Neuronal stem cell (in vitro differentiated cells): Measurements from ENCODE around the gene AIF1L.

Source experiments
- DNase-seq: peaks from one replicate; pipeline ENCODE4 v3.0.0-alpha.2; 2013; ENCODE audit warnings: low spot score
- H2AFZ ChIP-seq: one replicate; pipeline ENCODE4 v1.6.1; 2013; ENCODE audit warnings: mild to moderate bottlenecking, low read length, inconsistent platforms
- H2AK5ac ChIP-seq: 2 replicates; pipeline ENCODE4 v1.6.1; 2013; ENCODE audit warnings: low read depth, mild to moderate bottlenecking, inconsistent platforms, low read length, moderate library complexity, mixed read lengths
- H2BK120ac ChIP-seq: 2 replicates; pipeline ENCODE4 v1.6.1; 2013; ENCODE audit warnings: low read depth, mild to moderate bottlenecking, inconsistent platforms, low read length, moderate library complexity, mixed read lengths
- H2BK12ac ChIP-seq: one replicate; pipeline ENCODE4 v1.6.1; 2013; ENCODE audit warnings: low read length, inconsistent platforms
- H2BK15ac ChIP-seq: 2 replicates; pipeline ENCODE4 v1.6.1; 2013; ENCODE audit warnings: mild to moderate bottlenecking, low read length, inconsistent platforms, mixed read lengths
- H2BK5ac ChIP-seq: one replicate; pipeline ENCODE4 v1.6.1; 2013; ENCODE audit warnings: inconsistent platforms, mild to moderate bottlenecking, low read length, moderate library complexity
- H3K14ac ChIP-seq: one replicate; pipeline ENCODE4 v1.6.1; 2013; ENCODE audit warnings: low read length, inconsistent platforms
- H3K18ac ChIP-seq: 2 replicates; pipeline ENCODE4 v1.6.1; 2013; ENCODE audit warnings: low read length, inconsistent platforms
- H3K23ac ChIP-seq: 2 replicates; pipeline ENCODE4 v1.6.1; 2013; ENCODE audit warnings: low read depth, mild to moderate bottlenecking, mixed read lengths, low read length, inconsistent platforms; ENCODE audit not compliant: poor library complexity
- H3K27ac ChIP-seq: replicated peaks from 3 replicates; pipeline ENCODE4 v1.5.1; 2013; ENCODE audit warnings: low read length, inconsistent platforms
- H3K27me3 ChIP-seq, 3 experiments: 2 replicates each; pipeline ENCODE4 v1.6.1; 2013; ENCODE audit warnings: low read length in 3 of 3, mild to moderate bottlenecking in 2 of 3, inconsistent platforms in 1 of 3, low read depth in 1 of 3, mixed read lengths in 1 of 3, moderate library complexity in 1 of 3; ENCODE audit not compliant: control insufficient read depth in 3 of 3, insufficient read depth in 3 of 3
- H3K36me3 ChIP-seq, 2 donors: replicated peaks in 1 of 2; 2 replicates each; pipeline ENCODE4 v1.6.1; 2013; ENCODE audit warnings: low read length in 2 of 2; ENCODE audit not compliant: control insufficient read depth in 2 of 2, insufficient read depth in 2 of 2
- H3K4ac ChIP-seq: 2 replicates; pipeline ENCODE4 v1.6.1; 2013; ENCODE audit warnings: inconsistent platforms, mild to moderate bottlenecking, low read length, moderate library complexity
- H3K4me1 ChIP-seq, 2 donors: 1 replicate in 1 of 2; 2 replicates in 1 of 2; pipeline ENCODE4 v1.6.1; 2013; ENCODE audit warnings: low read length in 2 of 2, low read depth in 1 of 2; ENCODE audit not compliant: control insufficient read depth in 2 of 2, insufficient read depth in 1 of 2
- H3K4me2 ChIP-seq: one replicate; pipeline ENCODE4 v1.6.1; 2013; ENCODE audit warnings: mild to moderate bottlenecking, low read length, inconsistent platforms; ENCODE audit not compliant: insufficient read depth, poor library complexity, severe bottlenecking
- H3K4me3 ChIP-seq, 2 donors: 2 replicates each; pipeline ENCODE4 v1.5.1; 2013; ENCODE audit warnings: low read length in 2 of 2, mild to moderate bottlenecking in 2 of 2, inconsistent platforms in 1 of 2, moderate library complexity in 1 of 2
- H3K79me1 ChIP-seq: one replicate; pipeline ENCODE4 v1.6.1; 2013; ENCODE audit warnings: low read depth, mild to moderate bottlenecking, inconsistent platforms, low read length, moderate library complexity
- H3K9ac ChIP-seq: one replicate; pipeline ENCODE4 v1.6.1; 2013; ENCODE audit warnings: mild to moderate bottlenecking, low read depth, low read length, inconsistent platforms; ENCODE audit not compliant: poor library complexity
- H3K9me3 ChIP-seq, 2 donors: replicated peaks in 1 of 2; 2 replicates each; pipeline versions ENCODE3 to v1.6.1; 2013; ENCODE audit warnings: low read length in 2 of 2, mild to moderate bottlenecking in 2 of 2, inconsistent platforms in 1 of 2, low read depth in 1 of 2, mixed read lengths in 1 of 2, moderate library complexity in 1 of 2; ENCODE audit not compliant: control insufficient read depth in 2 of 2, insufficient read depth in 1 of 2
- H4K8ac ChIP-seq: one replicate; pipeline ENCODE4 v1.6.1; 2013; ENCODE audit warnings: low read depth, mild to moderate bottlenecking, inconsistent platforms, low read length, moderate library complexity
- H4K91ac ChIP-seq: one replicate; pipeline ENCODE4 v1.6.1; 2013; ENCODE audit warnings: low read length, low read depth, mild to moderate bottlenecking, inconsistent platforms; ENCODE audit not compliant: poor library complexity
- WGBS, 2 donors: extraction: QIAGEN DNeasy Blood & Tissue Kit; methylation state at CpG; one replicate each; pipeline ENCODE4 v1.1.7; 2013; ENCODE audit warnings: missing lambda C conversion rate in 2 of 2, mixed read lengths in 1 of 2; ENCODE audit not compliant: insufficient read length in 2 of 2, insufficient replicate concordance in 1 of 2; ENCODE audit errors: extremely low coverage in 2 of 2; 5-methylcytosine and 5-hydroxymethylcytosine counted together

The AIF1L gene

GRCh38 chr9:131145245-131145644 lies 48.9 kb downstream of the AIF1L start:
- Histone ChIP-seq H2AK5ac (no peak overlapping the region), H3K36me3 (peaks cover 40 to 100% of the 10 kb centered on the region in 2 donors), H2AFZ (no peak overlapping the region), H3K18ac (no peak overlapping the region), H3K79me1 (no peaks in the 10 kb centered on the region), H3K4me1 (no peaks in the 10 kb centered on the region), H4K8ac (no peak overlapping the region), H3K14ac (no peak overlapping the region), H3K23ac (no peak overlapping the region), H3K27me3 (no peaks in the 10 kb centered on the region), H2BK120ac (no peak overlapping the region), H3K27ac (no peak overlapping the region), H3K9ac (no peak overlapping the region), H3K9me3 (no peaks in the 10 kb centered on the region), H3K4me2 (no peak overlapping the region), H2BK5ac (no peak overlapping the region), H2BK15ac (no peak overlapping the region), H2BK12ac (no peak overlapping the region), H3K4ac (no peak overlapping the region), H4K91ac (no peak overlapping the region), H3K4me3 (no peak overlapping the region)
- DNase-seq = no peak
- no CpG with 5 or more reads among the region's 2 CpGs for WGBS, 2 donors

- H2BK12ac ChIP-seq = no peak overlapping the region
- H2BK120ac ChIP-seq = no peak overlapping the region
- no peak for DNase-seq
- no peak overlapping the region for H3K4me2 ChIP-seq
- no peak overlapping the region for H3K4me3 ChIP-seq
- H3K18ac ChIP-seq = no peak overlapping the region
- no peak overlapping the region for H2AFZ ChIP-seq
- H3K27me3 ChIP-seq = no peaks in the 10 kb centered on the region
- no CpG with 5 or more reads among the region's 4 CpGs for WGBS, 2 donors
- no peak overlapping the region for H4K8ac ChIP-seq
- H3K9me3 ChIP-seq = no peaks in the 10 kb centered on the region
- H3K79me1 ChIP-seq = no peaks in the 10 kb centered on the region
- H2AK5ac ChIP-seq = no peak overlapping the region
- H3K4ac ChIP-seq = no peak overlapping the region
- no peak overlapping the region for H3K14ac ChIP-seq
- H2BK5ac ChIP-seq = no peak overlapping the region
- H4K91ac ChIP-seq = no peak overlapping the region
- no peak overlapping the region for H3K27ac ChIP-seq
- no peaks in the 10 kb centered on the region for H3K4me1 ChIP-seq
- H3K36me3 ChIP-seq = peaks cover 41 to 100% of the 10 kb centered on the region in 2 donors
- H3K23ac ChIP-seq = no peak overlapping the region
- H3K9ac ChIP-seq = no peak overlapping the region
- H2BK15ac ChIP-seq = no peak overlapping the region
Measured at GRCh38 chr9:131146186-131146585, 49.9 kb downstream of the AIF1L start.

- no peak overlapping the region for H2BK5ac ChIP-seq
- H3K4me3 ChIP-seq = no peak overlapping the region
- no peak overlapping the region for H3K23ac ChIP-seq
- no peak overlapping the region for H3K4me2 ChIP-seq
- no peak overlapping the region for H2BK120ac ChIP-seq
- DNase-seq = no peak
- H2BK12ac ChIP-seq = no peak overlapping the region
- no peak overlapping the region for H3K27ac ChIP-seq
- peaks cover 42 to 100% of the 10 kb centered on the region in 2 donors for H3K36me3 ChIP-seq
- H2AK5ac ChIP-seq = no peak overlapping the region
- no peaks in the 10 kb centered on the region for H3K9me3 ChIP-seq
- no peak overlapping the region for H4K8ac ChIP-seq
- no peak overlapping the region for H2AFZ ChIP-seq
- no peak overlapping the region for H3K14ac ChIP-seq
- WGBS, 2 donors = no CpG with 5 or more reads among the region's 3 CpGs
- H3K18ac ChIP-seq = no peak overlapping the region
- H3K9ac ChIP-seq = no peak overlapping the region
- H3K4me1 ChIP-seq = no peaks in the 10 kb centered on the region
- H4K91ac ChIP-seq = no peak overlapping the region
- H2BK15ac ChIP-seq = no peak overlapping the region
- no peak overlapping the region for H3K4ac ChIP-seq
- no peaks in the 10 kb centered on the region for H3K27me3 ChIP-seq
- no peaks in the 10 kb centered on the region for H3K79me1 ChIP-seq
Measured at GRCh38 chr9:131148276-131148675, 51.9 kb downstream of the AIF1L start.

- Histone ChIP-seq H3K27ac (no peak overlapping the region), H2BK5ac (no peak overlapping the region), H2AK5ac (no peak overlapping the region), H3K23ac (no peak overlapping the region), H3K27me3 (no peaks in the 10 kb centered on the region), H4K91ac (no peak overlapping the region), H3K4me1 (no peaks in the 10 kb centered on the region), H3K14ac (no peak overlapping the region), H3K79me1 (no peaks in the 10 kb centered on the region), H3K4me2 (no peak overlapping the region), H2BK120ac (no peak overlapping the region), H2BK15ac (no peak overlapping the region), H2AFZ (no peak overlapping the region), H3K18ac (no peak overlapping the region), H3K9me3 (no peaks in the 10 kb centered on the region), H3K36me3 (peaks cover 45 to 100% of the 10 kb centered on the region in 2 donors), H3K4ac (no peak overlapping the region), H3K9ac (no peak overlapping the region), H3K4me3 (no peak overlapping the region), H4K8ac (no peak overlapping the region), H2BK12ac (no peak overlapping the region)
- no peak for DNase-seq
- WGBS, 2 donors = no CpG with 5 or more reads among the region's 7 CpGs
Measured at GRCh38 chr9:131148966-131149687, 52.8 kb downstream of the AIF1L start.
